Head of caudate nucleus (tissue), 42 donors: Measurements from ENCODE around the gene PRSS23.

Experiments used
- DNase-seq, 42 donors: peaks; one replicate each; pipeline versions ENCODE4 v3.0.0 to v3.0.0-alpha.2; 2020 to 2021; ENCODE audit warnings: mixed read lengths in 7 of 42
- intact Hi-C: fragments of 100-400 bp; cut with DNase I; formaldehyde crosslinking; loops from one replicate; pipeline ENCODE4 v1.15.0; 2022

The PRSS23 gene

DNA sequence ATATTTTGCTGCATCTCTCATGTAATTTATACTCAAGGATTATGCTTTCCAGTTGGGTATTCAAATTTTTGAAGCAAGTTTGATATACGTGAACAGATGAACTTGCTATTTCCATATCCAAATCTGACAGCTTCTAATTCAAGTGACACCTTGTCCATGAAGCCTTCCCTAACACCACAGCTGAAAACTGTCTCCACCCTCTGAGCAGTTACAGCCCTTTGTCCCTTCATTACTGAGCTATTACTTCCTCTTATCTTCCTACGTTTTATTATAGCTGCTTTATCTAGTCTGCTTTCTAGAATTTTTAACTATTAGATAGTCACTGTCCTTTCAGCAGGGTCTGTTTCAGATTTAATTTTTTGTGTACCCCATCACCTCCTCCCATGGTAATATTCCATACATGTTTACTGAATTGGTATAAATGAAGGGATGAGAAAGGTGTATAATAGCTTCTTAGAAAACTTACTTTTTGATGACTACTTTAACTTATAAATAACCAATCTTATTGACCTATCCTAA lies 13.3 kb upstream of the PRSS23 start:
- intact Hi-C loops, result no loop called here

DNA sequence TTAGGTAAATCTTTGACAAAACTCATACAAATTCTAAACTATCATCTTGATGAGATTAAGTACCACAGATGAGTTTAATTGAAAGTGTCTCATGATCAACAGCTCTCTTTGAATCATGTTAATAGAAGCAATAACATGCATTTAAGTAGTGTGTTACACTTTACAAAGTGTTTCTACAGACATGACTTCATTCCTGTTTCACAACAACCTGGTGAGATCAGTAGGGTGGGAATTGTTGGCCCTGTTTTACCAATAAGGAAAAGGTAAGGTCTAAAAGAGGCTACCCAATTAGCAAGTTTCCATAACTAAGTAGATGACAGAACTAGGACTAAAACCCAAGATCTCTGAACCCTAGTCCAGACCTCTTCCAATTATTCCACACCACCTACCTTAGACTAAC lies 12.7 kb upstream of the PRSS23 start:
- DNase-seq, result no peak
- intact Hi-C loops, result no loop called here

More for the DNA sequence above, 13.3 kb upstream of the PRSS23 start:
- DNase-seq, result no peak

DNA sequence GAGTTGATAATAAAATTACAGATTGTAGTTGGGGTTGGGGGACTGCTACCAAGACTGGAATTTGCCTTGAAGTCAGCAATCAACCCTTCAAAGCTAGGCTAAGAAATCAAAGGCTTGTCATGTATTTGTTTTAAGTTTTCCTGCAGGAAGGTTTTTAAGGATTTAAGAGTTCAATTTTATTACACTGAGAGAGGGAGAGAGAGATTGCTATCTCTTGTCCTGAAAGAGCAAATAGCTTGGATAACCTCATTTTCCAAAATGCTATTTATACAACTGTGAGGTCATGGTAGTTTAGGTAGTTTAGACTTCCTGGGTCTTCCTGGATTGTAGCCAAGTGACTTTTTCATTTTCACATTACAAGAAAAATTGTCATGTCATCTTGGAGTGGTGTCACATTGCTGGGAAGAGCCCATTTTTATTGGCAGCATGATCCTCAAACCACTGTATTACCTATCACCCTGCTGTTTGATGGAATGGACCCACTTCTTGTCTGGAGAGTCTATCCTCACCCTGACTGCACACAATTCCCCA lies 10.1 kb upstream of the PRSS23 start:
- intact Hi-C loops, result no loop called here
- no peak for DNase-seq

DNA sequence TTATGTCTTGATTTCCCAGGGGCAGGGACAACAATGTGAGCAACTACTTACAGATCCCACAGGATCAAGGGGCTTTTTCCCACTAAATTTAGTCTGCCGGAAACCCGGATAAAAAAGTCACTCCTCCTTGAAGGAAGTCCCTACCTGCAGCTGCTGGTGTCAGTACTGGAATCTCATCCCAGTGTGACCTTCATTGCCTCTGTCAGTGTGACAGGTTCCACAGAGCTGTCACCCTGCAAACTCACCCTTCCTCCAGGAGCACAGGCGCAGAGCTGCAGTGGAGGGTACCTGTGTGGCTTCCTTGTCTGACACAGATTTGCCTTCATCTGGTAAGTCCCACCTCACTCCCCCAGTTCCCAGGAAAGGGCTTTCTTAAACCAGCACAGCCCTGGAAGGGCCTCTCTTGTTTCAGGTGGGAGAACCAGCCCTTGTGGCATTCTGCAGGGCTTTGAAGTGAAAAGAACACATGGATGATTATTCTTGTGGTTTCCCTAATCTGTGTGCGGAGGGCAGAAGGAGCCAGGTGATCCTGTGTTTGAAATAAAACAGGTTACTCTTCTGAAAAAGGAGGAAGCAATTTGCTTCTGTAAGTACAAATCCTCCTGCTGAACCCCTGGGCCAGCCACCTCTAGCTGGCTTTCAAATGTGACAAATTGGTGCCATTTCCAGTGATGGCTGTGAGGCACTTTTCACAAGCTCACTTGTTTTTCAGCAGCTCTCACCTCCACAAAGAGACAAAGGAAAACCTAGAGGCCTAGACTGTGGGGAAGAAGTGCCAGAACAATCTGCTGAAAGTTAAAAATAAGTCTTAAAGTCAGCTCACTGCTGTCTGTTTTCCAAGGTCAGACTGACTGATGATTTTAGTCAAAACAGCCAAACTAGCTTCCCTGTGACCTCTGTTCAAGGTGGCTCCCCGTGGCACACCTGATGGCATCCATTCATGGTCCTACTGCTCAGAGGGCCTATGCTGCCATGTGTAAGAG lies 9.2 kb upstream of the PRSS23 start:
- intact Hi-C loops, result no loop called here
- no peak for DNase-seq

DNA sequence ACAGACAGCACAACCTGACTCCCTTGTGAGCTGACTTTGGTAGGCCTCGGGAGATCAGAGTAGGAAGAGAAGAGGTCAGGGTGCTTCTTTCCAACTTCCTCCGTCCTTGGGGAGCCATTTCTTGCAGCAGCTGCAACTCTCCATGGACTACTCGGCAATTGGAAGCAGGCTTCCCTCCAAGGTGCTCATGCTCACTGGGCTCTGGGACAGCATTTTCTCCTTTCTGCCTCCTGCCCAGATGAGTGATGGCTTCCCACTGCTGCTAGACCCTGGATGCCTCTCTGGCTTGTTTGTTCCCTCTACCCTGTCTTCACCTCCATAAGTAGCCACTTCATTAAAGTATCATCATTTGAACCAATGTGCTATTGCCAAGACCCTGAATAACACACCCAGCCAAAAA lies 8.2 kb upstream of the PRSS23 start:
- intact Hi-C loops, result no loop called here

DNA sequence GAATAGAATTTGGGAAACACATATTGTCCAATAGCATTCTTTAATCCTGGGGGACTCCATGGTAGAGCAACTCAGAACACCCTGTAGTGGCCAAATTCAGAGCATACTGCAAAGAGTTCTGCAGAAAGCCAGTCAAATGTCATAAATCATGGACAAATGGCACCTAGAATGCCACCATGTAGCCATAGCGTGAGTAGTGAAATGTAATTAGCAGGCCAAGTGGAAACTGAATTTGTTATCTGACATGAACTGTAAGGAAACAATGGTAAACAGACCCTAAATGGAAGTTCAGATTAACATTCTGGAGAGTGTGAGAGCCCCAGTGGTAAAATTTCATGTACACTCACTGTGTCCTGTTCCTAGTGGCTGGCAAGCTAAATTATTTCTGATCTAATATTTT lies 7.0 kb upstream of the PRSS23 start:
- no peak for DNase-seq

More for the DNA sequence above, 8.2 kb upstream of the PRSS23 start:
- no peak for DNase-seq

DNA sequence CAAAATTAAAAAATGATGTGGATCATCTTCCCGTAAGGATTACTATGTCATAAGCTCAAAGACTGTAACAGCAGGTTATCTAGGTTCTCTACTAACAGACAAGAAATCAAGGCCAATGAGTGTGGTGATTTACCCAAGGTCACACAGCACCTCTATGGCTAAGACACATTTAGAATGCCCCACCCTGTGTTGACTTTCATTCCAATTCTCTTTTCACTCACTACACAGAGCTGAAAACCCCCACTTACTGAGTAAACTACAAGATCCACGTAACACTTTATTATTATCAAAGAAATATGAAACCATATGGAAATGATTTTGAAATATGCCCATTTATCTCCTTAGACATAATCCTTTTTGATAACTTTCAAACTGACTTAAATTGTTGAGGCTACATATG lies 4.8 kb upstream of the PRSS23 start:
- DNase-seq, result no peak
- intact Hi-C loops, result no loop called here

More for the DNA sequence above, 7.0 kb upstream of the PRSS23 start:
- intact Hi-C loops, result no loop called here

DNA sequence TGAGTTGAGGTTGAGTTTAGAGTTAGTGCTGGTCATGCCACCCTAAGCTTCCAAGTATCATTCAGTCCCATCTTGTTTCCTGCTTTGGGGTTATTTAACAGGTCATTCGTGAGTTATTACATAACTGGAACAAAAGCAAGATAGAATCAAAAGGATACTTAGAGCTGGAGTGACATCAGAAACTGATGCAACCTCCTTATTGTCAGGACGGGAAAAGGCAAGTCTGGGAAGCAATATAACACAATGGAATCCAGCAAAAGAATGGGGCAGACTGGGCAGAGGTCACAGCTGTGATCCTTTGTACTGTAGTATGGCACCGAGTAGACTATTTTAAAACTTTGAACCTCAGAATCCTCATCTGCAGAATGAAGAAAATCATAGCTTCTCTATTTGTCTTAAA lies 4.4 kb upstream of the PRSS23 start:
- no peak for DNase-seq
- intact Hi-C loops, result no loop called here

DNA sequence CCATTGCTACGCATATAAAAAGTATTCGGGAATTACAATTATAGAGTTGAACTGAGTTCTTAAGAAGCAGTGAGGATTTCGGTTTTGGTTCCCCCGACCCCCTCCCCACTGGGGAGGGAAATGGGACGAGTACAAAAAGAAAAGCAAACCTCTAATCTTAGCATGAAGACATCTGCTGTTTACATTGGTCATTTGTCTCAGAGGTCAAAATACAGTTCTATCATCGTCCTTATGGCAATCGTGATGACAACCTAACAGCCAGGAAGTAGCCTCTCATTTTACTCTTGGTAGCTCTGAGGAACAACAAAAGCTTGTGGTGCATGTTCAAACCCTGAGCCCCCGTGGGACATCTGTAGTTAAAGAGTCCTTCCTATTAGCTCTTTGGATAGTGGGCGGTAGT lies 3.2 kb upstream of the PRSS23 start:
- intact Hi-C loops, result no loop called here
- DNase-seq, result no peak

DNA sequence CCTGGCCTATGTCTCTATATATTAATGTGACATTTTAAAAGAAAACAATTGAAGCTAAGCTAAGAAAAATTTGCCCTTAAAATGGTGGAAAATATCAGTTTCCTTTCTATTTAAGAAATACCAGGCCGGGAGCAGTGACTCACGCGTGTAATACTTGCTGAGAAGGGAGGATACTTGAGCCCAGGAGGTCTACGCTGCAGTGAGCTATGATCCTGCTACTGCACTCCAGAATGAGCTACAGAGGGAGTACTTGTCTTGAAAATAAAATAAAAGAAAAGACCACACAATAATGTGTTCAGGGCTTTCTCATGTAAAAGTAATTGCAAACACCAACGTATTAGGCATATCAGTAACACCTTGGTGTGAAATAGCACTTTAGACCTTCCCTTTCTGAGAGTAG lies 1.4 kb upstream of the PRSS23 start:
- DNase-seq, result no peak
- intact Hi-C loops, result no loop called here

DNA sequence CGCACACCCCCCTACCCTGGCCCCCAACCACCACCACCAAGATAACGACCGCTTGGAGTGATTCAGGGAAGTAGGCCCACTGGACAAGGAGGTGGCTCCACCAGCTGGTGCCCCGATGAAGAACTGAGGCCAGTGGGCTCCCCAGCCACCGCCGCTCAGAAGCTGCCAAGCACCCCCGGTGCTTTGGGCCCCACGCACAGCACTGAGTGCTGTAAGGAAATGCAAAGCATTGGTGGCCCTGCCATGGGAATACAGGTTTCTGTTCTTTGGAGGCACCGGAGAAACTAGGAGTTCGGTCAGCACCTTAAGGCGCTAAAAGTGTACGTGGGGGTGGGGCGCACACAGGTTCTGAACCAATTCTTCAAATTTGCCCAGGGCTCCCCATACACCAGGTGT lies 664 bp upstream of the PRSS23 start:
- peak in 19 of 42 donors; percentile 2 to 53 (median 24) for DNase-seq
- intact Hi-C loops, result loop anchor here (10.0 kb wide), 1 partner anchor 125 kb away; the partner anchor contains the start of gene ME3

DNA sequence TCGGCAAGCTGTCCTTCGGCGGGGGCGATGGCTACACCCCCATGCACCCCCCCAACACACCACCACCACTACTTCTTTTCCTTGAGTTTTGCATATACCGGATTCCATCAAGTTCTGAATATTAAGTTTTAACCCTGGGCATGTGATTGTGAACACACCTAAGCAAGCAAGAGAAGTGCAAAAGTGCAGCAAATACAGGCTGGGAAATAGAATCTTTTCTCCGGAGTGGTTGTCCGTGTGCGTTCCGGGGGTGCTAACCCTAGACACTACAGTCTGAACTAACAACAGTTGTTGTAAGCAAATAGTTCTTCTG lies 574 bp downstream of the PRSS23 start:
- no peak for DNase-seq
- intact Hi-C loops, result loop anchor here (10.0 kb wide), 1 partner anchor 126 kb away; the partner anchor contains the start of gene ME3

DNA sequence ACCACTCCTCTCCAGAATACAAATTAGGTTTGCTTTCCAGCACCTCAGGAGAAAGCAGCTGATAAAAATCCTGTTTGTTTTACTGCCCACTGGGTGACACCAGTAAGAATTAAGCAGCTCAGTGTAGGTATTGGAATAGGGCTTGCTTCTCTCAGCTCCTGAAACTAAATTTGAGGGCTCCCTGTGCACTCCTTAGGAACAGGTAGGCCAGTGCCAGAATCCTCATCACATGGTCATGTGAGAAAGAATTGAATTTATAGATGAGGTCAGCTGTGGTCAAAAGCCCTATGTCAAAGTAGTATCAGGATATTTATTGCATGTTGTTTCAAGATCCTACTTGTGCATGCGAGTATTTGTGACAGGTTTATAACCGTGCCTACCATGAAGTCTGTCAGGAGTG lies 1.0 kb downstream of the PRSS23 start:
- DNase-seq, result no peak
- intact Hi-C loops, result loop anchor here (10.0 kb wide), 1 partner anchor 127 kb away; the partner anchor contains the start of gene ME3

DNA sequence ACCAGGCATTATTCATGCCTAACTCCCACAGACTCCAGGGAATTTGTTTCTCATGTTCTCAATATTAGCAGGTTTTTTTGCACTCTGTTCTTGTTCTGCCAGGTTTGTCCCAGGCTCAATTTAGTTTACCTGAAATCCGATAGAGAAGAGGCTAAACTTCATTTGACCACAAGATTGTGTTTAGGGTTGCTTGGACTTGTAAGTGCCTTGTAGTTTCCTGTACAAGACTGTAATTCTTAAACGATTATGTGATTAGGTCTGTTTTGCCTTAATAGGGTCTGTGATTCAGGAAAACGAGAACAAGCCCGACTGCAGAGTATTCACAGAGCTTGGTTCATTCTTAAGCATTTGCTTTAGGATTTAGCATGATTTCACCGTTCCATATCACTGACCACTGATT lies 1.8 kb downstream of the PRSS23 start:
- intact Hi-C loops, result loop anchor here (10.0 kb wide), 1 partner anchor 127 kb away; the partner anchor contains the start of gene ME3
- no peak for DNase-seq

DNA sequence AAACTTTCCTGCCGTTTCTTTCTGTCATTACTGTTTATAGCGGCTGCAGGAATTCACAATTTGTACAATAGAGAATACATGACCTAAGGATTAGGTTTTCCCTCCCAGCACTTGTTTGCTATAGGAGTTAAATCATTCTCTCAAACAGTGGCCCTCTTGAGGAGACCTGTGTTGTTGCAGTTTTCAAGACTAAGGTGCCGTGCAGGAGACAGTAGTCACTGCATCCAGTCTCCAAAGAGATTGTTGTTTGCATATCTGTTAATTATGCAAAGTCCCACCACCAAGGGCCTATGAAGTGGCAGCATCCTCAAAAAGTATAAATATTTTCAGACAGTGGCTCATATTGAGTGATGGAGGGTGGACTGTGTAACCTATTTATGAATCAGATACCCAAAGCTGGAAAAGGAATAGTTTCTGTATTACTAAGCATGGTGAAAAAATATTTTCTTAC lies 2.3 kb downstream of the PRSS23 start:
- peak in 14 of 42 donors; percentile 10 to 61 (median 34) for DNase-seq
- intact Hi-C loops, result loop anchor here (10.0 kb wide), 1 partner anchor 128 kb away; the partner anchor contains the start of gene ME3

DNA sequence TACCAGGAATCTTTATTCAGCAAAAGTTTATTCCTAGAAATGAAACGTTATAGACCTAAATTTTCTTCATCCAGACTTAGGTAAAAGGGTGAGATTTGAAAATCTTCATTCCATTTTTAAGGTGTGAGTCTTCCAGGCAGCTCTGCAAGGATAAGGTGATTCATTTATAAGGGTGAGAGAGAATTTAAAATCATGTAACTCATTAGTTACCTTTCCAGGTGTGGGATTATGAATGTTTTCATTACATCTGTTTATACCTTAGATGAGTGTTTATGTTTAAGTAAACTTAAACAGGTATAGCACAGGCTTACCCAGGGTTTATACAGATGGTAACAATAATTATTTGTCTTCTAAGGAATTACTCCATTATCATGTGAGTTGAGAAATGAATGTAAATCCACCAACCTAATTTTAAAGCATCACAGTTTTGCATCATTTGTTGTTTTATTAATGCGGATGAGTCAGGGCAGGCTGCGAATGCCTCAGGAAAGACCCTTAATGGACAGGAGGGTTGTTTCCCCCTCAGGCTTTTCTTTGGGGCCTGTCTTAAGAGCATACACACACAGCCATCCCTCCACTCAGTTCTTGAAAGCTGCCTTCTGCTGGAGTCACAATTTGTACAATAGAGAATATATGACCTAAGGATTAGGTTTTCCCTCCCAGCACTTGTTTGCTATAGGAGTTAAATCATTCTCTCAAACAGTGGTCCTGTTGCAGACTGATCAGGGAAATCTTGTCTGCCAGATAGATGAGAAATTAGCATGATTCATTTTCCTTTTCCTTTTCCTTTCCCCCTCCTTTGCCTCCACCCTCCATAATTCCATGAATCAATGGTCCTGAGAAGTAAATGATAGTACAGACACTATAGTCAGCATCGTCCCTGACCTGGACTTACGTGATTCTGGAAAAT lies 3.0 kb downstream of the PRSS23 start:
- intact Hi-C loops, result loop anchor here (10.0 kb wide), 1 partner anchor 129 kb away; the partner anchor contains the start of gene ME3
- no peak for DNase-seq

DNA sequence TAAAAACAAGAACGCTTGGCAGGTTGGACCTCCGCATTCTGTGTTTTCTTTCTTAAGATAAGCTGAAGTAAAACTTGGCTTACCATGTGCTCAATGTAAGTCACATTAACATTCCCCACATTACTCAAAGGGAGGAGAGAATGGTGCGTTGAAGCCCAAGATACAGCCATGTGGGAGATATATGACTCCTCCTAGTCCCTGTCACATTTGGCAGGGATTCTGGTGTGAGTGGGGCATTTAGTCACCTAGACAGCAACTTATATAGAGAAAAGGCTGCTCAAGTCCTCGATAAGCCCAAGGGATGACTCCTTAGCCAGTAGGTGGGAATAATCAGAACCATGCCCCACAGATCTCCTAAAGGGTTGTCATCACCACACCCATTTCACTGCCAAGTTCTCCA lies 4.6 kb downstream of the PRSS23 start:
- DNase-seq, result no peak
- intact Hi-C loops, result loop anchor here (10.0 kb wide), 1 partner anchor 130 kb away; the partner anchor contains the start of gene ME3

DNA sequence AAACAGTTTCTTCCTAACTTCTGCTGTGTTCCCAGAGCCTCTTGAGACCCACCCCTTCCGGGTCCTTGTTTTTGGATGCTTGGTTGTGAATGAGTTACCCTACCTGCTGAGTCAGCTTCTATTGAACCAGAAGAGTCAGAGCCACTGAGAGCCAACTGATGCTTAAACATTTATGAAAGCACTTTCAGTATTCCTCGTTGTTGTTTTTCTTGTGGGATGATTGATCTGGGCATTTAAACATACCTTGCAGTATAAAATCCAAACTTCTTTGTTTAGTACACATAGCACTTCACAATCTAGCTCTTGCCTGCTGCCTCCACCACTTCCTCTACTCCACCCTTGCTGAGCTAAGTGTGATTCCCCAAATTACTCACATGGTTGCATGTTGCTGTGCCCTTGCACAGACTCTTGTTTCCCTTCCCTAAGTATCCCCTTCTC lies 5.5 kb downstream of the PRSS23 start:
- no peak for DNase-seq
- intact Hi-C loops, result loop anchor here (10.0 kb wide), 1 partner anchor 131 kb away; the partner anchor contains the start of gene ME3

DNA sequence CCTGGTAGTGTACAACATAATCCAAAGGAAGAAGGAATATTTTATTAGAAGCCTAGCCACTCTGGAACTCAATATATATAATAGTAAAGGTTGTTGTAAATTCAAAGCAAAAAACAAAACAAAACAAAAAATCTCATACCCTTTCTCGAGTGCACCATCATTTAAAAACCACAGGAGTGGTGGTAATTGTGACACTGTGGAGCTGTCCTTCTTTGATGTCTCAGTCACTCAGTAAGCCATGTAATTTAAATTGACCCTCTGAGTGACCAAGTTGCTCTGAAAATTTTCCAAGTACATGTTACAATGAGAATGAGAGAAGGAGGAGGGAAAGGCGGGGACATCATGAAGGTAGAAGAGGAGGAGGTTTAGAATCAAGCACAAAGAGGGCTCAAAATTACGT lies 6.6 kb downstream of the PRSS23 start:
- intact Hi-C loops, result loop anchor here (10.0 kb wide), 1 partner anchor 132 kb away; the partner anchor contains the start of gene ME3
- no peak for DNase-seq
